ENCODE results near the gene ABCD1.
A peak's percentile ranks its signal among the peaks of the same experiment; 100 is the strongest.
"Not testable (repeated sequence)": the region's sequence is repeated elsewhere in the genome, so short reads cannot be mapped to it uniquely, and the experiment has no call there.

ABCD1 gene

DNA sequence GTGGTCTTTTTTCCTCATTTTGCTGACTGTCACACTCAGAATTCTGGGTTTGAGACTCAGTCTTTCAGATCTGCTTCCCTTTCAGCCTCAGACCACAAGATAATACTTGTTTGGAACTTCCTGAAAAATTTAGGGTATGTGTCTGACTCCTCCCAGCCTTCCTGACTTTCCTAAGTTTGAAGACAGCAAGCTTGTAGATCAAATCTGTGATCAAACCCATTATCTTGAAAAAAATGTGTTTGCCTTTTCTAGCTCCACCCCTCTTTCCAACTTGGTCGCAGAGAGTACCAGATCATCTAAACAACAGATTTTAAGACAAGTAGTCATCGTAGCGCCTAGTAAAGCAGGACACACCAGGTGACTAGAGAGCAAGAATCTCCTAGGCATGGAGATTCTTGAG lies 10.4 kb upstream of the ABCD1 start:
- no peak for DNase-seq

DNA sequence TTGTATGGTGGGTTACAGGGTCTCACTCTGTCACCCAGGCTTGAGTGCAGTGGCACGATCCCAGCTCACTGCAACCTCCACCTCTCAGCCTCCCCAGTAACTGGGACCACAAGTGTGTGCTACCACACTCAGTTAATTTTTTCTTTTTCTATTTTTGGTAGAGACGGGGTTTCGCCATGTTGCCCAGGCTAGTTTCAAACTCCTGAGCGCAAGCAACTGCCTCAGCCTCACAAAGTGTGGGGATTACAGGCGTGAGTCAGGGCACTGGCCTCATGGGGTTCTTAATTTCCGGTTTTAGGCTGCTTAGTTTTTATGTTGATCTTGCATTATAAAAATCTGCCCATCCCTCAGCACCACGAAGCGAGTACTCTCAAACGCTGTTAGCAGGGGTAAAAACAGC lies 7.2 kb upstream of the ABCD1 start:
- no peak for DNase-seq

DNA sequence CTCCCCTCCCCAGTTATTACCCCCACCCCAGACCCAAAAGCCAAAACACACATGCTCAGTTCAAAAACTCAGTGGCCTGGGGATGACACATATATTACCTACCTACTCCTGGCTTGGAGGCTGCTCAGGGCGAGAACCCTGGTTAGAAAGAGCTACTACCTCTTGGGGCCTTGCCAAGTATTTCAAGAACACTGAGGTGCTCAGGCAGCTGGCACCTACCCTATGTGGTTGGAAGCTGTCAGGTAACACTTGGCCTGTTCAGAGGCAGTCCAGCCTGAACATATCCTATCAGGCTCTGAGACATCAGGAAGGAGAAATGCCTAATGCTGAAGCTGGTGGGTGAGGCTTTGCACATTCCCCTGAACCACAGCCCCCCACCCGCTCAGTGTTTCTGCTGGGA lies 5.4 kb upstream of the ABCD1 start:
- DNase-seq, result no peak

DNA sequence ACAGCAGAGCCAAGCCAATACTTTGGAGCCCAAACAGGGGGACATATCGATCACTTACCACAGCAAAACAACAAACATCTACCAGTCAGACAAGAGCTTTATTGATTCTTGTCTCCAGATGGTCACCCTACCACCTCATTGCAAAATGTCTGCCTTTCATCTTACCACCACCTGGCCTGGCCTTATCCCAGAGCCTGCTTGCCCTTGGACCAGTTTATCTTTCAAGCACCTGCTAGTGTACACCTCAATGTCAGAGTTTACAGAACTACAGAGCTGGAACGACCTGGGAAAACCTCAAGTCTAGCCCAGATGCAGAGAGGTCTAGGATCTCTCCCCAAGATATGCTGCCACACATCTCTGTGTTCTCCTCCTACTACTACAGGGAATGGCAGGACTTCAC lies 5.0 kb upstream of the ABCD1 start:
- no peak for DNase-seq

DNA sequence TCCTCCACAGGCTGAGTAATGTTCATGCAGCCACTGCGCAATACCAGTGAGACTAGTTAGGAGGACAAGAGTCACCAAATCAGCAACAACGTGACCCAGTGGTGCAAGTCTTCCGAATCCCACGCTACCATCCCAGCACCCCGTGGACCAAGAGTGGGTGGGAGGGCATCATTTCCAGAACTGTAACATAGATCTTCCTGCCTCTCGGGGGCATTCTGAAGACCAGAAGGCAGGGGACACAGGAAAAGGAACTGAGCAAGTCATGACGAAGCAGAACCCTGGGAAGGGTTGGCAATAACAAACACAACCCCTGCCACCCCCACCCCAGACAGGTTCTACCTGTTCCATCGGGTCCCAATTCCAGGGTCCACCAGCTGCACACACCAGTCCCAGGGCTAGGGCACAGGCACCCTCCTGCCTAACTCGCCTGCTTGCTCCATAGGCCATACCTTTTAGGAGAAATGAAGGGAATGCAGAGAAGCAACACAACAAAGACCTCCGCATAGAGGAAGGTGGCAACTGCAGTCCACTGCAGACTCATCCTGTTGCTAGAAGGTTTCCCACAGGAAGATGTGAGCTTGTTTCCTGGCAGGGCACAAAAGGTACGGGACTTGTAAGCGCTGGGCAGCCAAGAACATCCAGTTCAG lies 1.8 kb upstream of the ABCD1 start:
- DNase-seq, result no peak

DNA sequence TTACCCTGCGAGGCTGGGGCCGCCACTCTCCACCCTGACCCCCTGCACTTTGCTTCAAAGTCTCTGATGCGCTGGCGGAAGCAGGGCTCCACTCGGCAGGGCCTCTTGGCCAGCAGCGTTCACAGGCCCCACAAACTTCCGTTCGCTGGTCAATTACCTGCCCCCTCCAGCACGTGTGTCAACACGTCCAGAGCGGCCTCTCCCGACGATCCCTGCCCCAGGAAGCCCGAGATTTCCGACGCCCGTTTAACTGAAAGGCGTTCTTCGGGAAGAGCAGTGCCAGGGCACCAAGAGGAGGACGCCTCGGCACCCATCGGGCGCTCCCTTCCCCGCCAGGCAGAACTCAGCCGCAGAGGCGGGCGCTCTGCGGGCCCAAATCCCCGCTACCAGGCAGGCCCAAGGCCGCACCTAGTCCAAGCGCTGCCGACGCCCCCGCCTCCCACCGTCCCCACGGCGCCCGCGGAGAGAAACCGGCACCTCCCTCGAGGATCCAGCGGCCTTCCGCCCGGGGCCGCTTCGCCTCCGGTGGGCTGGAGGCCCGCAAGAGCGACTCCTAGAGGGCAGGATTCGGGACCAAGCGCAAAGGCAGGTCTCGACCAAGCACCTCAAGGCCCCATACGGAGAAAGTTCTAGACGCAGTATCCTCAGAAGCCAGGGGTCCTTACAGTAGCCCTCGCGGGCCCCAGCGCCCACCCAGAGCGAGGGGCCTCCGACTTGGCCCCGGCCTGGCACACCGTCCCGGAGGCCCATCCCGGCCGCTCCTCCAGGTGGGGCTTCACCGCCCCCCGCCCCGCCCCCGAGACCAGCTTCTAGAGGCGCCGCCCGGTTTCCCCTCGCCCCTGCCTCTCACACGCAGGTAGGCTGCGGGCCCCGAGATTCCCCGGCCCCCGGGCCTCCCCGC lies 1.1 kb upstream of the ABCD1 start:
- DNase-seq, result no peak

DNA sequence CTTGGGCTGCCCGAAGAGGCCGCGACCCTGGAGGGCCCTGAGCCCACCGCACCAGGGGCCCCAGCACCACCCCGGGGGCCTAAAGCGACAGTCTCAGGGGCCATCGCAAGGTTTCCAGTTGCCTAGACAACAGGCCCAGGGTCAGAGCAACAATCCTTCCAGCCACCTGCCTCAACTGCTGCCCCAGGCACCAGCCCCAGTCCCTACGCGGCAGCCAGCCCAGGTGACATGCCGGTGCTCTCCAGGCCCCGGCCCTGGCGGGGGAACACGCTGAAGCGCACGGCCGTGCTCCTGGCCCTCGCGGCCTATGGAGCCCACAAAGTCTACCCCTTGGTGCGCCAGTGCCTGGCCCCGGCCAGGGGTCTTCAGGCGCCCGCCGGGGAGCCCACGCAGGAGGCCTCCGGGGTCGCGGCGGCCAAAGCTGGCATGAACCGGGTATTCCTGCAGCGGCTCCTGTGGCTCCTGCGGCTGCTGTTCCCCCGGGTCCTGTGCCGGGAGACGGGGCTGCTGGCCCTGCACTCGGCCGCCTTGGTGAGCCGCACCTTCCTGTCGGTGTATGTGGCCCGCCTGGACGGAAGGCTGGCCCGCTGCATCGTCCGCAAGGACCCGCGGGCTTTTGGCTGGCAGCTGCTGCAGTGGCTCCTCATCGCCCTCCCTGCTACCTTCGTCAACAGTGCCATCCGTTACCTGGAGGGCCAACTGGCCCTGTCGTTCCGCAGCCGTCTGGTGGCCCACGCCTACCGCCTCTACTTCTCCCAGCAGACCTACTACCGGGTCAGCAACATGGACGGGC lies 579 bp downstream of the ABCD1 start:
- DNase-seq, result no peak

DNA sequence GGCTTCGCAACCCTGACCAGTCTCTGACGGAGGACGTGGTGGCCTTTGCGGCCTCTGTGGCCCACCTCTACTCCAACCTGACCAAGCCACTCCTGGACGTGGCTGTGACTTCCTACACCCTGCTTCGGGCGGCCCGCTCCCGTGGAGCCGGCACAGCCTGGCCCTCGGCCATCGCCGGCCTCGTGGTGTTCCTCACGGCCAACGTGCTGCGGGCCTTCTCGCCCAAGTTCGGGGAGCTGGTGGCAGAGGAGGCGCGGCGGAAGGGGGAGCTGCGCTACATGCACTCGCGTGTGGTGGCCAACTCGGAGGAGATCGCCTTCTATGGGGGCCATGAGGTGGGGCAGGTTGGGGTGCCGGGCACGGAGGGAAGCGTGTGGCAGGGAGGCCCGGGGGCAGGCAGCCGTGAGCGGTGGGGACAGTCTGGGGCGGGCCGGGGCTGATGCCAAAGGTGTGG lies 1.2 kb downstream of the ABCD1 start:
- no peak for DNase-seq

DNA sequence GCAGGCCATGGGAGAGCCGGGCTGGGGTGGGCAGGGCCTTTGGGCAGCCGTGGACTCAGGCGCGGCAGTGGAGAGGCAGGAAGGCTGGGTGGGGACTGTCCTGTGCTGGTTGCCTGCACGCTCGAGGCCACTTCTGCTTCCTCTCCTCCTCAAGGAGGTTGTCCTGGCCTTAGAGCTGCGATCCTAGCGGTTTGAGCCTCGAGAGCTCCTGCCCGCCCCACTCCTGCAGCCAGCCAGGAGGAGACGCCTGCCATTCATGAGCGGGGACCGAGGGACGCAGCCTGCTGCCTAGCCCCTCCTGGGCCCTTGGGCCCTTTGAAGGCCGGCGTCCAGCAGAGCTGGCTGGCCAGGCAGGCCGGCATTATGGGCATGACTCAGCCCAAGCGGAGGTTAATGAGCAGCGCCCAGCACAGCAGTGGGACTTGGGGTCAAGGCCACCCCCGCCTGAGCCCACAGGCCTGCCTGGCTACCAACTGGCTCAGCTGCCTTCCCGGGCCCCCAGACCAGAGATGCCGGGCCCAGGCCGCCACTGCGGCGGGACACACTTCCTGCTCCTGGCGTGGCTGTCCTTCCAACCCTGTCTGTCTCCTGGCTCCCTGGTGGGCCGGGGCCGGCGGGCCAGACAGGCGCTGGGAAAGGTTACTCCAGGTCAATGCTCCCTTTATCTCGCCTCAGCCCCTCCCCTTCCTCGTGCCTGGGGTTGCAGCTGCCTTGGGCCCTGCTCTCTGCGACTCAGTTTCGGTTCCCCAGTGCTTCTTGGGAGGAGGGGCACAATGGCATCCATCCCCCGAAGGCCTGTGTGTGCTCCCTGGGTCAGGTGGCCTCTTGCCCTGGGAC lies 1.8 kb downstream of the ABCD1 start:
- peak; percentile 71 for DNase-seq

DNA sequence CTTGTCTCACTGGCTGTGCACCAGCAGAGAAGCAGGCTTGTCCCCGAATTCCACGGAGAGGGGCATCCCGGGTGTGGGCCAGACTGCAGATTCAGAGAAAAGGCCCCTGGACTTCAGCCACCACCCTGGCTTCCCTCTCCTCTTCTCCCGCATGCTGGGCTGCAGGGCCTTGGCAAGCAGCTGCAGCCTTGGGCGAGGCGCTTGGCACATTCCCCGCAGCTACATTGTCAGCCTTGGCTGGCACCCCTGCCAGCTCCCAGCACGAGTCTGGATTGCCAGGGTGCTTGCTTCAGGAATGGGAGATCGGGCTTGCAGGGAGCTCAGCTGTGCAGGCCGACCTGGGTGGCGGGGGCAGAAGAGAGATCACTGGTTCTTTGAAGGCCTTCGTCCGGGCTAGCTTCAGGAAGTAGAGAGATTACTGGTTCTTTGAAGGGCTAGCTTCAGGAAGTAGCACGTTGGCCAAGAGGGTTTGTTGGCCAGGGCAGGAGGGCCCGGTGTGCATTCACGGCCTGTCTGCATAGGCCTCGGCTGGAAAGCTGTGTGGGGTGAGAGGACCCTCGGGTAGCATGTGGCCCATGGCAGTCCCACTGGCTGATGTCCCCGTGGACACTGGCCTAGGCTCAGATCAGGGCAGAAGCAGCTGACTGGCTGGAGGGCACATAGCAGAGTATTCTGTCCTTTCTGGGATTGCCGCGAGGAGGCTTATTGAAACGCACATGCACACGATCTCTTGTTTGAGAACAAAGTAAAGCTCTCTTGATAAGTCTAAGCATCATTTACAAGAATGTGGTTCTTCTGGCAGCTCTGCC lies 2.7 kb downstream of the ABCD1 start:
- peak; percentile 72 for DNase-seq

DNA sequence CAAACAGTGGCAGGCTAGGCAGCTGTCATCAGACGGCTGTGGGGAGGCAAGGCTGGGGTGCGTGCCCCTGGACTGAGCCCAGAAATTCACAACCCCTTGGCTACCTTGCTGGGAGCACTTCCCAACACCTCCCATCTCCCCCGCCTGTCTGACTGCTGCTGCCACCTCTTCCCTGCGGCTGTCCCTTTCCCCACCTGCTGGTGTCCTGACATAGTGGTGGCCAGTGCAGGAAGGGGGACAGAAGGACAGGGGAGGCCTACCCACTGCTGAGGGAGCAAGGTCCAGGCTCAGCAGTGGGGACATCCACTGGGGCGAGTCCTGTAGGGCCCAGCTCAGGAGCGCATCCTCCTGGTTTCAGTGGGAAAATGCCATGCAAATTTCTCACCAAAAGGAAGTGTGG lies 3.4 kb downstream of the ABCD1 start:
- no peak for DNase-seq

DNA sequence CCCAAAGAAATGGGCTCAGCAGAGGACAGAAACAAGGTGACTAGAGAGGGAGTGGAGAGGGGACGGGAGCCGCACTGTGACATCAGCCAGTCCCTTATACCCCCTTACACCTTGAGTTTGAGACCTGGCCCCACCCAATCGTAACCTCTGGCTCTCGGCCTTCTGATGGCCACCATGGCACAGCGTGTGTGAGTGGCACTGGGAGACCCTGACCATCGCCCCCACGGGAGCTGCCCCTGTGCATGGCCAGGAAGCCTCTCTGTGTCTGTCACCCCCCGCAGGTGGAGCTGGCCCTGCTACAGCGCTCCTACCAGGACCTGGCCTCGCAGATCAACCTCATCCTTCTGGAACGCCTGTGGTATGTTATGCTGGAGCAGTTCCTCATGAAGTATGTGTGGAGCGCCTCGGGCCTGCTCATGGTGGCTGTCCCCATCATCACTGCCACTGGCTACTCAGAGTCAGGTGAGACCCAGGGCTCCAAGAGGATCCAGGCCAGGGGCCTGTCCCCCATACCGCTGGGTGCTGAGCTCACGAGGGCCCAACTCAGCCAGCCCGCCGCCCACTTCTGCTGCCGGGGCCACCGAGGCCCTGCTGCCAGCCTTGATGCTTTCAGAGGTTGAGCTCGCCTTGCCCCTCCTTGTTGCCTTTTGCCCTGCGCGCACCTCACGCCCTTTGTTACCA lies 4.4 kb downstream of the ABCD1 start:
- DNase-seq, result no peak

DNA sequence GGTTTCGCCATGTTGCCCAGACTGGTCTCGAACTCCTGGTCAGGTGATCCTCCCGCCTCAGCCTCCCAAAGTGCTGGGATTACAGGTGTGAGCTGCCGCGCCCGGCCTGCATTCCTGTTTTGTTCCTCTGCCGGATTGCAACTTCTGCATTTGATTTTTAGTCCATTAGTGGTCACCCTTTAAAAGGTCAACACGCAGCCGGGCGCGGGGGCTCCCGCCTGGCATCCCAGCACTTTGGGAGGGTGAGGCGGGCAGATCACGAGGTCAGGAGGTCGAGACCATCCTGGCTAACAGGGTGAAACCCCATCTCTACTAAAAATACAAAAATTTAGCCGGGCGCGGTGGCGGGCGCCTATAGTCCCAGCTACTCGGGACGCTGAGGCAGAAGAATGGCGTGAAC lies 5.5 kb downstream of the ABCD1 start:
- not testable (repeated sequence) for DNase-seq

DNA sequence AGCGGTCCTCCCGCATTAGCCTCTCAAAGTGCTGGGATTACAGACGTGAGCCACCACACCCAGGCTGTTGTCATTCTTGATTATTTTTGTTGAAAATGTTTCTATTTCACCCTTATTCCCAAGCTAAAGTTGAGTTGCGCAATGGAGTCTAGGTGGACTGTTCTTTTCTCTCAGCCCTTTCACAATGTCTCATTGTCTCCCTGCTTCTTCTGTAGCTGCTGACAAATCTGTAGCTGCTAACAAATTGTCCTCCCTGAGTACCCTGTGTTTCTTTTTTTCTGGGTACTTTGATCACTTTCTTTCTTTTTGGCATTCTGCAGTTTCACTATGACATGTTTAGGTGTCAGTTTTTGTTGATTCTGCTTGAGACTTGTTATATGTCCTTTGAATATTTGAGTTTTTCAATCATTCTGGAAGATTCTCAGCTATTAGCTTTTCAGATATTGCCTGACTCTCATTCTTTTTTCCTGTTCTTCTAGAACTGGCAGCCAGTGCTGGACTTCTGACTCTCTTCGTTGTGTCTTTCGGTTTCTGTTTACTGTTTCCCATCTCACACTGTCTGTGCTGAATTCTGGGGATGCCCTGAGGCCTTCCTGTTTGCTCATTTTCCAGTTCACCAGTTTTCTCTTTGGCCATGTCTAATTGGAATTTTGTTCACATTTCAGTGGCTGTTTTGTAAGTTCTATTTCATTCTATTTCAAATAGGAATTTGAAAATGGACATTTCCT lies 6.6 kb downstream of the ABCD1 start:
- no peak for DNase-seq

DNA sequence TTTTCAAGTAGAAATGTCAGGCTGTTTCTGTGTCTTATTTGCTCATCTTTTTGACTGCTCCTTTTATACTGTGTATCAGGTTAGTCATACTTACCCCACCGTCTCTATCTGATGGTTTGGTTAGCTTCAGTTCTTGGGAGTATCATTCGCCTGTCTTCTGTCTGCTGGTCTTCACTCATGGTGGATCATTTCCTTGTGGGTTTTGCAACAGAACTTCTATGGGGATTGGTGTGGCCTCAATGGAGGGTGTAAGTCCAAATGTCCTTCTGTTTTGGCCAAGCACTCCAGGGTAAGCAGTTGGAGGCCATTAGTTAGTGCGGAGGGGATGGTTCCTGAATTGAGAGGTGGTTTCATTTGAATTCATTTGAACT lies 7.2 kb downstream of the ABCD1 start:
- no peak for DNase-seq

DNA sequence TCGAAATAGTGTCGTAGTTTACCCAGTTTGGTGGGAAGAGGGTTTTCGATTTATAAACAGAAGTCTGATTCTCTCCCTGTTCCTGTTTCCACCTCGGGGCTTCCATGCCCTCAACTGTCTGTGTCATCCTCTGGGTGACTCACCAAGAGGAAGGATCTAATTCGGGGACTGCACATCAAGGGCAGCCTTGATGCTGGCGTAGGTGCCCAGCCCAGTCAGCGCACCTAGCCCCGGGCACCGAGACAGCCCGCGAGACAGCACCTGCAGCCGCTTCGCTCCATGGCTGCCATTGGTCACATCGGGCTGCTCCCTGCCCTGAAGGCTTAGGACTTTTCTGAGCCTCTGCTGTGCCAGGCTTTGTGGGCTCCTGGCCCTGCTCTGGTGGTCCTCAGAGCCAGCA lies 7.7 kb downstream of the ABCD1 start:
- DNase-seq, result no peak

DNA sequence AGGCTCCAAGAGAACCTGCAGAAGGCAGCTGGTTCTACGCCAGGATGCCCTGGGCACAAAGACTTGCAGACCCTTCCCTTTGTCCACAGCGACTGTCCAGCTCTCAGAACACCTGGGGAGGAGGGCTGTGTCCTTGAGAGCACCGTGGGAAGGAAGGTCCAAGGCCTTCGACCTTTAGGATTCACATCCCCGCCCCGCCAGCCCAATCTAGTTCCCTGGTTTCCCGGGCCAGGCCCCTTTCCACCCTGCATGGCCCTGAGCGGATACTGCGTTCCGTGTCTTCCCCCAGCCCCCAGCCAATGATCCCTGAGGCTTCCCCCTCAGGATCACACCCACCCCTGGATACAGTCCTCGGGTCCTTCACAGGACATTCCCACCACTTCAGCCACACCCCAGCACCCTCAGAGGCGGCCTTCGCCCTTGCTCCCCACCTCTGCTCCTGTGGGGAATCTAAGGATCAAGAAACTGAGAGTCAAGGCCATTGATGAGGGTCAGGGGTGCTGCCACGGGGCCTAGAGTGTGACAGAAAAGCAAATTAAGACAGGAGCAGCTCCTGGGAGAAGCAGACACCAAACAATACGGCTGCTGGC lies 9.1 kb downstream of the ABCD1 start:
- no peak for DNase-seq

DNA sequence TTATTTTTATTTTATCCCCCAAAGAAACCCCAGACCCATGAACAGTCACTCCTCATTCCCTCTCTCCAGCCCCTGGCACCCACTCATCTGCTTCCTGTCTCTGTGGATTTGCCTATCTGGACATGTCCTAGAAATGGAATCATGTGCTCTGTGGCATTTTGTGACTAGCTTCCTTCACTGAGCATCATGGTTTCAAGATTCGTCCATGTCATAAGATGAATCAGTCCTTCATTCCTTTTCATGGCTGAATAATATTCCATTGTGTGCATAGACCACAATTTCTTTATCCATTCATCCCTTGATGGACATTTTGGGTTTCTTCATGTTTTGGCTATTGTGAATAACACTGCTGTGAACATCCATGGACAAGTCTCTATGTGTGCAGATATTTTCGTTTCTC lies 10.2 kb downstream of the ABCD1 start:
- DNase-seq, result no peak

DNA sequence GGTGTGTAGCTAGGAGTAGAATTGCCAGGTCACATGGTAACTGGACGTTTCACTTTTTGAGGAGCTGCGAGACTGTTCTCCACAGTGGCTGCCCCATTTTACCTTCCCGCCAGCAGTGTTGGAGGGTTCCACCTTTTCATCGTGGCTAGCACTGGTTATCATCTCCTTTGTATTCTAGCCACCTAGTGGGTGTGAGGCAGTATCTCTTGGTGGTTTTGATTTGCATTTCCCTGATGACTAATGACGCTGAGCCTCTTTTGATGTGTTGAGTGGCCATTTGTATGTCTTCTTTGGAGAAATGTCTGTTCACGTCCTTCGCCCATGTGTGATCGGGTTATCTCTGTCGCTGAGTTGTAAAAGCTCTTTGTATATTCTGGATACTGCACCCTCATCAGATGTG lies 10.6 kb downstream of the ABCD1 start:
- no peak for DNase-seq
